Parathyroid adenoma (tissue), 2 donors: Measurements from ENCODE around the gene DEFB124.

Experiments used
- H2AFZ ChIP-seq: fragments of 300-600 bp; sonication (generic); one replicate; pipeline ENCODE4 v1.7.0; 2017; ENCODE audit warnings: antibody characterized with exemption, mild to moderate bottlenecking
- H3K27ac ChIP-seq: fragments of 300-600 bp; sonication (generic); one replicate; pipeline ENCODE4 v1.7.0; 2017
- H3K27me3 ChIP-seq: fragments of 300-600 bp; sonication (generic); one replicate; pipeline ENCODE4 v1.7.0; 2017; ENCODE audit warnings: low read length; ENCODE audit not compliant: control insufficient read depth, insufficient read depth
- H3K36me3 ChIP-seq: fragments of 300-600 bp; sonication (generic); one replicate; pipeline ENCODE4 v1.7.0; 2017; ENCODE audit warnings: low read length; ENCODE audit not compliant: control insufficient read depth, insufficient read depth
- H3K4me1 ChIP-seq: fragments of 300-600 bp; sonication (generic); one replicate; pipeline ENCODE4 v1.7.0; 2017; ENCODE audit warnings: control low read depth
- H3K4me2 ChIP-seq: fragments of 300-600 bp; sonication (generic); one replicate; pipeline ENCODE4 v1.7.0; 2017; ENCODE audit warnings: low read length
- H3K4me3 ChIP-seq: fragments of 300-600 bp; sonication (generic); one replicate; pipeline ENCODE4 v1.7.0; 2017; ENCODE audit warnings: low read depth, low read length
- H3K79me2 ChIP-seq: fragments of 300-600 bp; sonication (generic); one replicate; pipeline ENCODE4 v1.7.0; 2017; ENCODE audit warnings: control low read depth
- H3K9ac ChIP-seq: fragments of 300-600 bp; sonication (generic); one replicate; pipeline ENCODE4 v1.7.0; 2017; ENCODE audit warnings: mild to moderate bottlenecking
- H3K9me3 ChIP-seq: fragments of 300-600 bp; sonication (generic); one replicate; pipeline ENCODE4 v1.7.0; 2017; ENCODE audit warnings: low read length; ENCODE audit not compliant: control insufficient read depth
- TF ChIP-seq, protein P1 (sequence below): fragments of 300-600 bp; sonication (generic); IDR thresholded peaks from one replicate; pipeline ENCODE4 v1.7.0; 2017; ENCODE audit warnings: antibody characterized with exemption, mild to moderate bottlenecking
- donor health status: primary hyperparathyroidism.

The DEFB124 gene

GRCh38 chr20:31425797-31426196 lies 49.1 kb downstream of the DEFB124 start:
- Histone ChIP-seq H3K9me3 (no peaks in the 10 kb centered on the region), H3K4me2 (no peak overlapping the region), H2AFZ (no peak overlapping the region), H3K9ac (no peak overlapping the region), H3K4me1 (no peaks in the 10 kb centered on the region), H3K4me3 (no peak overlapping the region), H3K27ac (no peak overlapping the region), H3K27me3 (no peaks in the 10 kb centered on the region), H3K79me2 (no peaks in the 10 kb centered on the region), H3K36me3 (no peaks in the 10 kb centered on the region)
- TF ChIP-seq, protein P1, sequence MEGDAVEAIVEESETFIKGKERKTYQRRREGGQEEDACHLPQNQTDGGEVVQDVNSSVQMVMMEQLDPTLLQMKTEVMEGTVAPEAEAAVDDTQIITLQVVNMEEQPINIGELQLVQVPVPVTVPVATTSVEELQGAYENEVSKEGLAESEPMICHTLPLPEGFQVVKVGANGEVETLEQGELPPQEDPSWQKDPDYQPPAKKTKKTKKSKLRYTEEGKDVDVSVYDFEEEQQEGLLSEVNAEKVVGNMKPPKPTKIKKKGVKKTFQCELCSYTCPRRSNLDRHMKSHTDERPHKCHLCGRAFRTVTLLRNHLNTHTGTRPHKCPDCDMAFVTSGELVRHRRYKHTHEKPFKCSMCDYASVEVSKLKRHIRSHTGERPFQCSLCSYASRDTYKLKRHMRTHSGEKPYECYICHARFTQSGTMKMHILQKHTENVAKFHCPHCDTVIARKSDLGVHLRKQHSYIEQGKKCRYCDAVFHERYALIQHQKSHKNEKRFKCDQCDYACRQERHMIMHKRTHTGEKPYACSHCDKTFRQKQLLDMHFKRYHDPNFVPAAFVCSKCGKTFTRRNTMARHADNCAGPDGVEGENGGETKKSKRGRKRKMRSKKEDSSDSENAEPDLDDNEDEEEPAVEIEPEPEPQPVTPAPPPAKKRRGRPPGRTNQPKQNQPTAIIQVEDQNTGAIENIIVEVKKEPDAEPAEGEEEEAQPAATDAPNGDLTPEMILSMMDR = no peak

GRCh38 chr20:31418307-31418706 lies 56.6 kb downstream of the DEFB124 start:
- Histone ChIP-seq H3K4me3 (no peak overlapping the region), H3K79me2 (no peaks in the 10 kb centered on the region), H2AFZ (no peak overlapping the region), H3K9ac (no peak overlapping the region), H3K4me2 (no peak overlapping the region), H3K4me1 (no peaks in the 10 kb centered on the region), H3K36me3 (no peaks in the 10 kb centered on the region), H3K9me3 (no peaks in the 10 kb centered on the region), H3K27me3 (no peaks in the 10 kb centered on the region), H3K27ac (no peak overlapping the region)
- TF ChIP-seq, protein P1 = no peak

DNA sequence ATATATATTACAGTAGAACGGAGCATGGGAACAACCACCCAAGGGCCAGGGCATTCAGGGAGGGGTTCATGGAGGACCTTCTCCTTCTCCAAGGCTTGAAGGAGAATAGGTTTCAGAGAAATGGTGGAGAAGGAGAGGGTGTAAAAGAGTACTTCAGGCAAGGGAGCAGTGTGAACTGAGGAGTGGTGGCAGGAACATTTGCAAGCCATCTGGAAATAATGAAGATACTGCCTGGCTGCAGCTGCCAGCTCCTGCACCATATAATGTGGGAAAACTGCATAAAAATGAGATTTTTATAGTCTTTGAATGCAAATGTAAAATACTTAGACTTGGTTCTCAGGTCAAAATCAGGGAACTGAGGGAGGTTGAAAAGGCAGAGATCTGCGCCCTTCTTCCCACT lies 59.3 kb downstream of the DEFB124 start:
- H3K27ac ChIP-seq = no peak overlapping the region
- H3K79me2 ChIP-seq = no peaks in the 10 kb centered on the region
- no peak overlapping the region for H3K9ac ChIP-seq
- no peaks in the 10 kb centered on the region for H3K36me3 ChIP-seq
- H3K27me3 ChIP-seq = no peaks in the 10 kb centered on the region
- no peaks in the 10 kb centered on the region for H3K9me3 ChIP-seq
- H2AFZ ChIP-seq = no peak overlapping the region
- H3K4me1 ChIP-seq = no peaks in the 10 kb centered on the region
- H3K4me3 ChIP-seq = no peak overlapping the region
- H3K4me2 ChIP-seq = no peak overlapping the region
- TF ChIP-seq, protein P1 = no peak
